ENCODE measurements around the gene ZBBX. TPM values are rescaled to one million over a fixed set of nuclear protein-coding genes. Genes with fewer than 3 reads are reported as not detected.

ZBBX gene
- total RNA-seq, 2 donors from 2014 or later, result 3.0 TPM; not detected in 1

- 98% methylated on average over 8 of the region's 8 CpGs for WGBS
- TF ChIP-seq POLR2A (IDR thresholded peaks at IDR 0.05), result no peak
- no peak for TF ChIP-seq CTCF (IDR thresholded peaks at IDR 0.05)
- no peak for TF ChIP-seq POLR2AphosphoS5 (IDR thresholded peaks at IDR 0.05)
- intact Hi-C loops (cut with DNase I), result no loop called here
Measured at GRCh38 chr3:167289435-167289834, 90.7 kb downstream of the ZBBX start.

GRCh38 chr3:167288737-167289136, 91.4 kb downstream of the ZBBX start:
- TF ChIP-seq CTCF (IDR thresholded peaks at IDR 0.05) (no peak), POLR2A (IDR thresholded peaks at IDR 0.05) (no peak), POLR2AphosphoS5 (IDR thresholded peaks at IDR 0.05) (no peak)

More at GRCh38 chr3:167289435-167289834, 90.7 kb downstream of the ZBBX start:
- no peaks in the 10 kb centered on the region for H3K9me3 ChIP-seq
- H3K27ac ChIP-seq, result no peak overlapping the region
- H3K4me3 ChIP-seq, result no peak overlapping the region
- no peaks in the 10 kb centered on the region for H3K4me1 ChIP-seq (replicated peaks)
- H3K27me3 ChIP-seq (replicated peaks; ENCODE audit: insufficient read depth), result no peaks in the 10 kb centered on the region
- no peak for DNase-seq (ENCODE audit: low spot score)
- H3K36me3 ChIP-seq, result no peaks in the 10 kb centered on the region

GRCh38 chr3:167287308-167287707, 92.8 kb downstream of the ZBBX start:
- no peak overlapping the region for H3K4me3 ChIP-seq
- intact Hi-C loops (cut with DNase I), result no loop called here
- 78% methylated on average over 3 of the region's 3 CpGs for WGBS

More at GRCh38 chr3:167288737-167289136, 91.4 kb downstream of the ZBBX start:
- Histone ChIP-seq H3K36me3 (no peaks in the 10 kb centered on the region), H3K27me3 (replicated peaks; ENCODE audit: insufficient read depth) (no peaks in the 10 kb centered on the region), H3K4me3 (no peak overlapping the region), H3K27ac (no peak overlapping the region), H3K9me3 (no peaks in the 10 kb centered on the region), H3K4me1 (replicated peaks) (no peaks in the 10 kb centered on the region)
- DNase-seq (ENCODE audit: low spot score), result no peak
- intact Hi-C loops (cut with DNase I), result no loop called here

GRCh38 chr3:167274141-167274874, 105.8 kb downstream of the ZBBX start:
- TF ChIP-seq POLR2AphosphoS5 (IDR thresholded peaks at IDR 0.05) (no peak), POLR2A (IDR thresholded peaks at IDR 0.05) (no peak), CTCF (IDR thresholded peaks at IDR 0.05) (no peak)
- no peaks in the 10 kb centered on the region for H3K4me1 ChIP-seq (replicated peaks)
- no peaks in the 10 kb centered on the region for H3K36me3 ChIP-seq
- H3K27me3 ChIP-seq (replicated peaks; ENCODE audit: insufficient read depth), result no peaks in the 10 kb centered on the region
- 60% methylated on average over 7 of the region's 7 CpGs for WGBS
- no peak for DNase-seq (ENCODE audit: low spot score)
- no peak overlapping the region for H3K4me3 ChIP-seq
- intact Hi-C loops (cut with DNase I), result no loop called here
- H3K27ac ChIP-seq, result no peak overlapping the region
- H3K9me3 ChIP-seq, result no peaks in the 10 kb centered on the region

More at GRCh38 chr3:167287308-167287707, 92.8 kb downstream of the ZBBX start:
- no peaks in the 10 kb centered on the region for H3K27me3 ChIP-seq (replicated peaks; ENCODE audit: insufficient read depth)
- H3K9me3 ChIP-seq, result no peaks in the 10 kb centered on the region
- H3K36me3 ChIP-seq, result no peaks in the 10 kb centered on the region
- no peak for DNase-seq (ENCODE audit: low spot score)
- TF ChIP-seq POLR2A (IDR thresholded peaks at IDR 0.05) (no peak), POLR2AphosphoS5 (IDR thresholded peaks at IDR 0.05) (no peak), CTCF (IDR thresholded peaks at IDR 0.05) (no peak)
- H3K27ac ChIP-seq, result no peak overlapping the region
- H3K4me1 ChIP-seq (replicated peaks), result no peaks in the 10 kb centered on the region

GRCh38 chr3:167253037-167253436, 127.1 kb downstream of the ZBBX start:
- intact Hi-C loops (cut with DNase I), result no loop called here
- Histone ChIP-seq H3K27me3 (replicated peaks; ENCODE audit: insufficient read depth) (no peaks in the 10 kb centered on the region), H3K36me3 (no peaks in the 10 kb centered on the region), H3K4me1 (replicated peaks) (no peaks in the 10 kb centered on the region), H3K9me3 (no peaks in the 10 kb centered on the region), H3K4me3 (no peak overlapping the region), H3K27ac (no peak overlapping the region)
- TF ChIP-seq POLR2AphosphoS5 (IDR thresholded peaks at IDR 0.05) (no peak), POLR2A (IDR thresholded peaks at IDR 0.05) (no peak), CTCF (IDR thresholded peaks at IDR 0.05) (no peak)
- 29% methylated on average over 1 of the region's 1 CpG for WGBS
- no peak for DNase-seq (ENCODE audit: low spot score)
